GM13977 (cell line): ENCODE data around the gene MAP10.

ENCODE experiments used
- DNase-seq: peaks from one replicate; pipeline ENCODE4 v3.0.0; 2012; ENCODE audit warnings: low spot score
- in situ Hi-C: fragments of 300-500 bp; cut with MboI; formaldehyde crosslinking; loops from one replicate; pipeline ENCODE4 v1.12.0; 2022; ENCODE audit warnings: low sequenced_read_pairs, low pct_unique_long_range_greater_than_20kb, mixed read lengths, inconsistent platforms; ENCODE audit not compliant: unreplicated experiment
- TF ChIP-seq, protein P1 (sequence below): IDR thresholded peaks from 2 replicates; pipeline ENCODE4 v1.5.1; 2012; ENCODE audit warnings: mild to moderate bottlenecking, control low read depth; ENCODE audit not compliant: insufficient read depth; ENCODE audit errors: extremely low read depth, missing control alignments

The MAP10 gene

DNA sequence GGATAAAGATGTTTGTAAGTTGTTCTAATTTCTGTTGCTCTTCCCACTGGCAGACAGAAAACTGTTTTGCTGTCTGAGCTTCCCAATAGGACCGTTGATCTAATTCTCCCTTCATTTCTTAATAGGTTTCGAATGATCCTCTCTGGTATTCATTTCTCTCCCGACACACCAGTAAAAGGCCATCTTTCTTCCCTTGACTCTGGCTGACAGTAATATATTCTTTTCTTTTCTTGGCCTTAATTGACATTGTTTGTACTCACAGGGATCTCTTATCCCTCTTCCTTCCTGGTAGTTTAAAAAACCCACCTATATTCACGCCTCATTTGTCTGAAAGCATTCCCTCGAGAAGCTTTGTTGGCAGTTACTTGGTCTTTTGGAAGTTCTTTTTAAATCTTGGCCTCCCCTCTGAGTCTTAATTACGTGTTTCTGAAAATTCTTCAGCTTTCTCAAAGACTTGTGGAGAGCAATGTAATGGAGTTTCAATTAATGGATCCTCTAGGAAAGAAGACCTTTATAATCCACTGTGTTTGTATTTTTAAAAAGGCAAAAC, 40.3 kb downstream of the MAP10 start:
- TF ChIP-seq, protein P1, sequence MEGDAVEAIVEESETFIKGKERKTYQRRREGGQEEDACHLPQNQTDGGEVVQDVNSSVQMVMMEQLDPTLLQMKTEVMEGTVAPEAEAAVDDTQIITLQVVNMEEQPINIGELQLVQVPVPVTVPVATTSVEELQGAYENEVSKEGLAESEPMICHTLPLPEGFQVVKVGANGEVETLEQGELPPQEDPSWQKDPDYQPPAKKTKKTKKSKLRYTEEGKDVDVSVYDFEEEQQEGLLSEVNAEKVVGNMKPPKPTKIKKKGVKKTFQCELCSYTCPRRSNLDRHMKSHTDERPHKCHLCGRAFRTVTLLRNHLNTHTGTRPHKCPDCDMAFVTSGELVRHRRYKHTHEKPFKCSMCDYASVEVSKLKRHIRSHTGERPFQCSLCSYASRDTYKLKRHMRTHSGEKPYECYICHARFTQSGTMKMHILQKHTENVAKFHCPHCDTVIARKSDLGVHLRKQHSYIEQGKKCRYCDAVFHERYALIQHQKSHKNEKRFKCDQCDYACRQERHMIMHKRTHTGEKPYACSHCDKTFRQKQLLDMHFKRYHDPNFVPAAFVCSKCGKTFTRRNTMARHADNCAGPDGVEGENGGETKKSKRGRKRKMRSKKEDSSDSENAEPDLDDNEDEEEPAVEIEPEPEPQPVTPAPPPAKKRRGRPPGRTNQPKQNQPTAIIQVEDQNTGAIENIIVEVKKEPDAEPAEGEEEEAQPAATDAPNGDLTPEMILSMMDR = no peak
- in situ Hi-C loops = no loop called here
- DNase-seq = no peak

DNA sequence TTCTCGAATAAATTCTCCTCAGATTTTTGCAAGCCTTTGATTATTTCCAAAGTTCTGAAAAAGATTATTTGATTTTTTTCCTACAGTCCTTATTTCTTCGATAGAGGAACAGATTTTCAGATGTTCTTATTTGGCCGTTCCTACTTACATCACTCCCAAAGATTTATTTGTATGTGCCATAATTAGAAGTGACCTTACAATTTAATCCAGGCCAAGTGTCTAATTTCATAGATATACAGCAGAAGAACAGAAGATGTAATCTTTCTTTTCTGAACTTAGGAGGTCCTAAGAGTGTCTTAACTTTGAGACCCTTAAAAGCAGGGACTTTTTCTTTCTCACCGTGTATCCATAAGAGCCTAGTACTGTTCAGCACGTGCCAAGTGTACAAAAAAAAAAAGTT, 46.3 kb downstream of the MAP10 start:
- TF ChIP-seq, protein P1 = no peak
- DNase-seq = no peak
- in situ Hi-C loops = no loop called here

DNA sequence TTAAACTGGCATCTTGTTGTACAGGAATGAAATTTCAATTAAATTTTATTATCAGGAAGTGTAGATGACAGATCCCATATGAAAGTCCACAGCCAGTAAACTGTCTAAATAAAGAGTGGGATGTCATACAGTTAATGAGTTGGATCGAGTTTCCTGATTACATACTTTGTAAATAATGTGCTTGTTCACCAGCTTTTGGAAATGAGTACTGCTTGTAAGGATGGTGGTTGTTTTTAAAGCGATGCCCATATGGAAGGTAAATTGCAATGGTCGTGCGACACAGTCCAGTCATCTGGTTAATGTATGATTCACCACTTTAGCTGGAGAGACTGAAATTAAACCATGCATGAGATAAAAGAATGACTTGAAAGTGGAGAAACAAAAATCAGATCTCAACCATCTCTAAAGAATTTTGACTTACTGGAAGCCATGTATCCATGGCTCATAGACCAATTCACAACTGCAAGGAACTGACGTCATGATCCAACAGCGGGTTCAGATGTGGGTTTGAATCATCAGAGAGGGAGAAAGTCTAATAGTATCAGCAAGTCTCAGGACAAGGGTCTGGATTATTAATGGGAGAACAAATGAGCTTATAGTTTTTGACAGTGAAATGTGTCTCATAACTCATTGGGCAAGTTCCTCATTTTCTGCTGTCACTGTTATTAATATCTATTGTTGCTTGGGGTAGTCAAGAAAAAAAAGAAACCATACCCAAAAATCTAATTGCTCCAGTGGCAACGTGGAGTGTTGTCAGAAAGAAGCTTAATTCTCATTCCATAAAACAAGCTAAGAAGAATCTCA, 49.0 kb downstream of the MAP10 start:
- DNase-seq = no peak
- in situ Hi-C loops = no loop called here
- TF ChIP-seq, protein P1 = no peak

DNA sequence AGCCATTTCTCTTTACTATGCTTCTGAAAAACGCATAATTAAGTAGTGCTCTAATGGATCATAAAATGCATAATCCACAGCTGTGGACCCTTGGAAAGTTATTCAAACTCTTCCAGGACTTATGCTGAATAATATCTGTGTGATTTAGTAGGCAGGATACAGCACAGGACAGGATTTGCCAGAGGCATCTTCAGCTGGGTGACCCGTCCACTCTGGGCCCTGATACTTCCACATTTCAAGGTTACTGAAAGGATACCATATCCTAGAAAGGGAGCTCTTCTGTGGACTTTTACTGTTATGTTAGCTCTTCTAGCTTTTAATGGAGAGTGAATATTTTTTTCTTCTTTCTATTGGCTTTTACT, 49.6 kb downstream of the MAP10 start:
- TF ChIP-seq, protein P1 = no peak
- in situ Hi-C loops = no loop called here
- DNase-seq = no peak

DNA sequence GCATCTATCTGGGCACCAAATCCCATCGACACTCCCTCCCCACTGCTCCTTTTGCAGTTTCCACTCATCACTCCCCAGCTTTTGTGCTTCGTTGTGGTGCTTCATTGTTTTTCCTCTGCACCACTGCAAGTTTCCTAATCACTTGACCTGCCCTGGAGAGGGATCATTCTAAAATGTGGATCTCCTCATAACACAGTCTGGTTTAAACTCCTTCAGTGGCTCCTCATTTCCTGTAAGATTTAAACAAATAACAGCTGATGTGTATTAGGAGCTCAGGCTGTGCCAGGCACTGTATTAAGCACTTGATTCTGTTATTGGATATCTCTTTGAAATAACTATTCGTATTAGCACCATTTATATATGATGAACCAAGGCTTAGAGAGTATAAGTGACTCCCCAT, 51.3 kb downstream of the MAP10 start:
- TF ChIP-seq, protein P1 = no peak
- DNase-seq = no peak
- in situ Hi-C loops = no loop called here
